AG04450 (cell line): ENCODE measurements around the gene PITRM1. TPM values are rescaled to one million over a fixed set of nuclear protein-coding genes. Genes with fewer than 3 reads are reported as not detected.

Experiments used
- CTCF ChIA-PET: fragments of 300-600, 350-600 bp; formaldehyde crosslinking; extraction: SDS; loops from one replicate; lab custom pipeline; 2022; ENCODE audit warnings: antibody characterized with exemption, inconsistent platforms; lab: Charles Lee
- POLR2A ChIA-PET: fragments of 350-600 bp; formaldehyde crosslinking; extraction: SDS; loops from one replicate; lab custom pipeline; 2021; ENCODE audit warnings: antibody characterized with exemption, inconsistent platforms; lab: Yijun Ruan, JAX
- DNase-seq: peaks from one replicate; pipeline ENCODE4 v3.0.0-alpha.2; 2011; ENCODE audit warnings: low read depth, low spot score
- H3K27ac ChIP-seq: one replicate; pipeline ENCODE4 v1.5.1; 2012; ENCODE audit warnings: low read depth, low read length, control low read depth
- H3K27me3 ChIP-seq: one replicate; pipeline ENCODE4 v1.6.0; 2012; ENCODE audit warnings: low read length; ENCODE audit not compliant: control insufficient read depth, insufficient read depth
- H3K4me3 ChIP-seq: 2 replicates; pipeline ENCODE4 v1.5.1; 2011; ENCODE audit warnings: mild to moderate bottlenecking, low read depth, low read length, control low read depth
- H3K9me3 ChIP-seq: 2 replicates; pipeline ENCODE4 v1.5.1; 2012; ENCODE audit warnings: low read length; ENCODE audit not compliant: control insufficient read depth, insufficient read depth
- CTCF ChIP-seq: IDR thresholded peaks from 2 replicates; pipeline ENCODE4 v1.5.1; 2011; ENCODE audit warnings: low read depth, low read length, control low read depth, inconsistent platforms
- polyA plus RNA-seq: library from polyadenylated mRNA; depleted of rRNA; stranded (reverse); fragments of >200 nt; gene quantifications from 2 replicates; pipeline ENCODE4 v1.2.3, GENCODE V29; 2011

PITRM1 gene
- polyA plus RNA-seq, 1 experiment: 52.8 TPM

DNA sequence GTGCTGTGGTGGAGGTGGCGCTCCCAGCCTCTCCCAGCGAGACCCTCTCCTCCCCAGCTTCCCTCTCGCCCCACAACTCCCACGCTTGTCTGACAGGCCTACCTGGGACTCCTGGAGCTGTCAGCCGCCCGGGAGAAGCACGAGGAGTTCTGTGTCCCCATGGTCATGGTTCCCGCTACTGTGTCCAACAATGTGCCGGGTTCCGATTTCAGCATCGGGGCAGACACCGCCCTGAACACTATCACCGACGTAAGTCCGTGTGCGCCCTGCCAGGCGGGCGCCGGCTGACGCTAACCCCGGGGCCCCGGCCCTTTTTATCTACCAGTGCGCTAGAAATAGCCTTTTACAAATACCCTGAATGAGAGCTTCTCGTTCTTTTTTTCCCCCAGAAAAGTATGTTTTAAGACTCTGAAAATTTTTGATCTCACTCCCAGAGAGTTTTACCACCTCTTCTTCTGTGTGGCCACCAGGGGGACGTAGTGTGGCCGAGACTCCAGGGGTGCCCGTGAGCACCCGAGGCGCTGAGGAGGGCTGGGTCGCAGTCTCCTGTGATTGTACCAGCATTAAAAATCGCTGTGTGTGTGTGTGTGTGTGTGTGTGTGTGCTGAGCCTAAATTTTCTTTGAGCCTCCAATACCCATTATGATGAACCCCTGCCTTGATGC lies 52.7 kb downstream of the PITRM1 start:
- H3K27me3 ChIP-seq: no peaks in the 10 kb centered on the region
- ChIA-PET CTCF (interaction anchor here (0.9 to 1.2 kb wide), 3 partner anchors 12 to 19 kb away, joined by 3 to 4 read pairs (median 3); no protein-coding TSS in a partner anchor), POLR2A (interaction anchor here (1.1 kb wide), 1 partner anchor 13 kb away, joined by 3 read pairs; no protein-coding TSS in a partner anchor)
- TF ChIP-seq CTCF: peak; percentile 58
- H3K4me3 ChIP-seq: no peak overlapping the region
- no peak overlapping the region for H3K27ac ChIP-seq
- no peak for DNase-seq
- H3K9me3 ChIP-seq: no peaks in the 10 kb centered on the region; the same call in 1 of the 2 replicates

- CTCF ChIA-PET: no interaction called here
- Histone ChIP-seq H3K27ac (no peak overlapping the region), H3K9me3 (no peaks in the 10 kb centered on the region), H3K27me3 (no peaks in the 10 kb centered on the region), H3K4me3 (no peak overlapping the region)
- no peak for TF ChIP-seq CTCF
- DNase-seq: no peak
- POLR2A ChIA-PET: interaction anchor here (0.6 to 1.1 kb wide), 2 partner anchors 12 to 35 kb away, joined by 3 read pairs; no protein-coding TSS in a partner anchor
Measured at GRCh38 chr10:3118641-3119091, 53.9 kb downstream of the PITRM1 start.

GRCh38 chr10:3117486-3117885 lies 55.1 kb downstream of the PITRM1 start:
- TF ChIP-seq CTCF: no peak
- Histone ChIP-seq H3K9me3 (no peaks in the 10 kb centered on the region), H3K27me3 (no peaks in the 10 kb centered on the region), H3K4me3 (no peak overlapping the region), H3K27ac (no peak overlapping the region)
- ChIA-PET CTCF (no interaction called here), POLR2A (no interaction called here)
- DNase-seq: no peak

- Histone ChIP-seq H3K4me3 (no peak overlapping the region), H3K27ac (no peak overlapping the region), H3K27me3 (no peaks in the 10 kb centered on the region), H3K9me3 (no peaks in the 10 kb centered on the region)
- DNase-seq: no peak
- POLR2A ChIA-PET: no interaction called here
- CTCF ChIA-PET: no interaction called here
- no peak for TF ChIP-seq CTCF
Measured at GRCh38 chr10:3116508-3117100, 56.0 kb downstream of the PITRM1 start.

- Histone ChIP-seq H3K4me3 (no peak overlapping the region), H3K27ac (no peak overlapping the region), H3K9me3 (no peaks in the 10 kb centered on the region), H3K27me3 (no peaks in the 10 kb centered on the region)
- no peak for DNase-seq
- ChIA-PET CTCF (no interaction called here), POLR2A (no interaction called here)
- no peak for TF ChIP-seq CTCF
Measured at GRCh38 chr10:3115685-3116084, 56.9 kb downstream of the PITRM1 start.
